ENCODE data around the gene SREBF2. TPM values are rescaled to one million over a fixed set of nuclear protein-coding genes. Genes with fewer than 3 reads are reported as not detected.
A peak's percentile ranks its signal among the peaks of the same experiment; 100 is the strongest.

Gene SREBF2
- total RNA-seq, 1 experiment from 2014 or later, result 150 TPM

GRCh38 chr22:41931701-41932269, 98.9 kb downstream of the SREBF2 start:
- Mint-ChIP-seq H3K36me3 (ENCODE audit: insufficient read depth, unreplicated experiment) (peaks cover 47% of the 10 kb centered on the region), H3K4me3 (ENCODE audit: unreplicated experiment) (no peak overlapping the region), H3K27ac (ENCODE audit: unreplicated experiment) (peak overlapping the region; percentile 39), H3K27me3 (ENCODE audit: insufficient read depth, unreplicated experiment) (no peaks in the 10 kb centered on the region), H3K4me1 (ENCODE audit: low read depth, unreplicated experiment) (no peaks in the 10 kb centered on the region), H3K9me3 (ENCODE audit: unreplicated experiment) (no peaks in the 10 kb centered on the region)
- Histone ChIP-seq H3K9me3 (no peaks in the 10 kb centered on the region), H3K4me3 (ENCODE audit: low read depth, low read length) (no peak overlapping the region), H3K27me3 (replicated peaks; ENCODE audit: control insufficient read depth, insufficient read depth, low read length) (no peaks in the 10 kb centered on the region), H3K4me1 (no peaks in the 10 kb centered on the region), H3K36me3 (ENCODE audit: control insufficient read depth, insufficient read depth, low read length) (no peaks in the 10 kb centered on the region)
- ChIA-PET CTCF (no interaction called here), POLR2A (no interaction called here)
- intact Hi-C loops (cut with micrococcal nuclease; ENCODE audit: unreplicated experiment), result no loop called here
- BruUV-seq (replicated peaks), result no TSS peak
- TF ChIP-seq CTCF (IDR thresholded peaks at IDR 0.05; ENCODE audit: insufficient read depth in 1 of 2, low read depth in 1 of 2, low read length in 1 of 2, severe bottlenecking in 1 of 2, unreplicated experiment in 1 of 2), result no peak
- DNase-seq, result no peak

- ChIA-PET POLR2A (no interaction called here), CTCF (no interaction called here)
- H3K36me3 ChIP-seq (ENCODE audit: control insufficient read depth, insufficient read depth, low read length), result no peaks in the 10 kb centered on the region
- H3K4me1 Mint-ChIP-seq (ENCODE audit: low read depth, unreplicated experiment), result no peaks in the 10 kb centered on the region
- no peaks in the 10 kb centered on the region for H3K4me1 ChIP-seq
- TF ChIP-seq CTCF (IDR thresholded peaks at IDR 0.05; ENCODE audit: insufficient read depth in 1 of 2, low read depth in 1 of 2, low read length in 1 of 2, severe bottlenecking in 1 of 2, unreplicated experiment in 1 of 2), result no peak
- BruUV-seq (replicated peaks), result no TSS peak
- no peak overlapping the region for H3K4me3 Mint-ChIP-seq (ENCODE audit: unreplicated experiment)
- H3K27me3 ChIP-seq (replicated peaks; ENCODE audit: control insufficient read depth, insufficient read depth, low read length), result no peaks in the 10 kb centered on the region
- peak overlapping the region; percentile 39 for H3K27ac Mint-ChIP-seq (ENCODE audit: unreplicated experiment)
- intact Hi-C loops (cut with micrococcal nuclease; ENCODE audit: unreplicated experiment), result no loop called here
- H3K9me3 ChIP-seq, result no peaks in the 10 kb centered on the region
- H3K4me3 ChIP-seq (ENCODE audit: low read depth, low read length), result no peak overlapping the region
- H3K27me3 Mint-ChIP-seq (ENCODE audit: insufficient read depth, unreplicated experiment), result no peaks in the 10 kb centered on the region
- no peak for DNase-seq
- H3K9me3 Mint-ChIP-seq (ENCODE audit: unreplicated experiment), result no peaks in the 10 kb centered on the region
- H3K36me3 Mint-ChIP-seq (ENCODE audit: insufficient read depth, unreplicated experiment), result peaks cover 51% of the 10 kb centered on the region
Measured at GRCh38 chr22:41932353-41932752, 99.4 kb downstream of the SREBF2 start.

- POLR2A ChIA-PET, result no interaction called here
- Mint-ChIP-seq H3K27ac (ENCODE audit: unreplicated experiment) (no peak overlapping the region), H3K36me3 (ENCODE audit: insufficient read depth, unreplicated experiment) (peaks cover 45% of the 10 kb centered on the region), H3K9me3 (ENCODE audit: unreplicated experiment) (no peaks in the 10 kb centered on the region), H3K4me3 (ENCODE audit: unreplicated experiment) (no peak overlapping the region), H3K4me1 (ENCODE audit: low read depth, unreplicated experiment) (no peaks in the 10 kb centered on the region), H3K27me3 (ENCODE audit: insufficient read depth, unreplicated experiment) (no peaks in the 10 kb centered on the region)
- no TSS peak for BruUV-seq (replicated peaks)
- TF ChIP-seq CTCF (IDR thresholded peaks at IDR 0.05; ENCODE audit: insufficient read depth in 1 of 2, low read depth in 1 of 2, low read length in 1 of 2, severe bottlenecking in 1 of 2, unreplicated experiment in 1 of 2), result no peak
- Histone ChIP-seq H3K4me1 (no peaks in the 10 kb centered on the region), H3K27me3 (replicated peaks; ENCODE audit: control insufficient read depth, insufficient read depth, low read length) (no peaks in the 10 kb centered on the region), H3K9me3 (no peaks in the 10 kb centered on the region), H3K36me3 (ENCODE audit: control insufficient read depth, insufficient read depth, low read length) (no peaks in the 10 kb centered on the region), H3K4me3 (ENCODE audit: low read depth, low read length) (no peak overlapping the region)
- DNase-seq, result no peak
- CTCF ChIA-PET, result no interaction called here
- intact Hi-C loops (cut with micrococcal nuclease; ENCODE audit: unreplicated experiment), result no loop called here
Measured at GRCh38 chr22:41933411-41934177, 100.7 kb downstream of the SREBF2 start.

Data from Caco-2 (cell line).